Motor neuron (in vitro differentiated cells): ENCODE results near the gene SCOC. TPM values are rescaled to one million over a fixed set of nuclear protein-coding genes. Genes with fewer than 3 reads are reported as not detected.

Experiments
- ATAC-seq, 8 experiments: fragments of 200-7000 bp; cut with Tn5 transposase; replicated peaks in 6 of 8; 2 replicates each; pipeline ENCODE4 v1.8.0; 2021; ENCODE audit warnings: mild to moderate bottlenecking in 8 of 8, moderate library complexity in 8 of 8
- H3K27ac ChIP-seq, 2 donors: fragments of 250-450 bp; sonication (Bioruptor Pico); 2 replicates each; pipeline ENCODE4 v1.9.0; 2021; ENCODE audit warnings: antibody characterized with exemption in 2 of 2, mild to moderate bottlenecking in 2 of 2, moderate library complexity in 1 of 2
- H3K4me1 ChIP-seq, 2 donors: fragments of 250-450 bp; sonication (Bioruptor Pico); replicated peaks in 1 of 2; 2 replicates each; pipeline ENCODE4 v1.6.1; 2021; ENCODE audit warnings: antibody characterized with exemption in 2 of 2, mild to moderate bottlenecking in 2 of 2, moderate library complexity in 1 of 2
- H3K4me3 ChIP-seq, 5 donors: fragments of 250-450 bp; sonication (Bioruptor Pico); 2 replicates each; pipeline ENCODE4 v1.9.0; 2021; ENCODE audit warnings: antibody characterized with exemption in 5 of 5, mild to moderate bottlenecking in 5 of 5, moderate library complexity in 4 of 5
- WGBS, 10 experiments: fragments of 450-650 bp; shearing (Covaris generic); methylation state at CpG; one replicate each; pipeline ENCODE4 v1.0.0; 2022; 5-methylcytosine and 5-hydroxymethylcytosine counted together
- in situ Hi-C, 9 experiments: fragments of 400-800 bp; cut with MboI; loops; one replicate each; pipeline ENCODE4 v1.15.0; 2021; ENCODE audit warnings: low sequenced_read_pairs in 9 of 9, low pct_unique_long_range_greater_than_20kb in 2 of 9; ENCODE audit not compliant: unreplicated experiment in 9 of 9
- total RNA-seq, 8 experiments: library from RNA; unstranded; fragments of 300-600 nt; gene quantifications; 2 replicates each; pipeline versions ENCODE4 v1.2.3 to v1.2.4, GENCODE V29; 2022

The SCOC gene
- total RNA-seq, 8 experiments from 2014 or later = 43.0 to 147 (median 84.3) TPM

- in situ Hi-C loops = no loop called here
- no peak for ATAC-seq
- Histone ChIP-seq H3K4me3 (no peak overlapping the region), H3K27ac (no peak overlapping the region), H3K4me1 (peaks cover 7 to 9% of the 10 kb centered on the region in 2 donors)
- 80 to 100% (median 99%) methylated on average over 1 to 8 of the region's 9 CpGs for WGBS, 10 experiments
Measured at GRCh38 chr4:140346136-140346535, 27.3 kb upstream of the SCOC start.

GRCh38 chr4:140349816-140350215 lies 23.6 kb upstream of the SCOC start:
- 20 to 83% (median 71%) methylated on average over 1 to 2 of the region's 2 CpGs; no CpG with 5 or more reads in 5 of the 10 experiments for WGBS, 10 experiments
- peaks cover 24% of the 10 kb centered on the region in 2 donors for H3K4me1 ChIP-seq
- ATAC-seq = no peak
- in situ Hi-C loops = loop anchor here in 4 of 9 experiments (25.0 kb wide), 3 partner anchors 262 to 787 kb away; partner anchors contain the start of gene RNF150 (in 1 of the 4)
- H3K27ac ChIP-seq = no peak overlapping the region
- no peak overlapping the region for H3K4me3 ChIP-seq

DNA sequence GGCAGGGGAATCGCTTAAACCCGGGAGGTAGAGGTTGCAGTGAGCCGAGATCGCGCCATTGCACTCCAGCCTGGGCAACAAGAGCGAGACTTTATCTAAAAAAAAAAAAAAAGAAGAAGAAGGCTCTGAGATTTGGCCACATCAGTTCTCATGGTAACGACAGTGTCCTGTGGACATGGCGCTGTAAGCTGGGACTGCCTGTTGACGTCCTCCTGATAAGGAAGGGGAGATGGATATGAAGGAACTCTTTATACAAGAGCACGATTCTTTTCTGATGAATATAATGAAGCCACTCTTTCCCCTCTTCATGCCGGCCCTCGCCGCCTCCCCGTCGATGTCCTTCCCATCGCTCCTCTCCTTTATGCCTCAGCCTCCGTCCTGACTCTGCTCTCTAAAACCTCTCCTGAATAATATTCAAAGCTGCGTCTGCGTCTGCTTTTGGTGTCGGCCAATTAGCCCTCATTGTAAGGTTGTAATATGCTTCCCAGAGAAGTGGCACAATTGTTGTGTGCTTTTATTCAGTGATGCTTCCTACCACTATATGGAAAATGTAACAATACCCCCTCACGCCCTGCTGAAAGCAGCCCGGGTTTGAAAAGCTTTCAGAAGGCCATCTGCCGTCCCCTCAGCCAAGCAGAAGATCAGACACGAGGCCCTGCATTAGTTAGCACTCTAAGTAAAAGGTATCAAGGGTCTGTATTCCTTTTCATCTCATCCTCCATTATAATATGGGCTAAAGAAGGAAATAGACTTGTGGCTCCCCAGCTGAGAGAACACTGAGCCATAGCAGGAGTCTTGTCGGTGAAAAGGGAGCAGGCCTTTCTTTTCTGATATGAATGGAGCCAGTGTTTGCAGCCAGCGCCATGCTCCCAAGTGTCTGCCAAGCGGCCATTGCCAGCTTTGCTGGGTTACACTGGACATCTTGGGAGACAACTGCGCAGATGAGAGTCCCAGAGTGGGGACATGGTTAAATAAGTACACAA lies 22.1 kb upstream of the SCOC start:
- WGBS, 10 experiments = 18 to 85% (median 63%) methylated on average over 3 to 21 of the region's 28 CpGs
- no peak overlapping the region for H3K4me3 ChIP-seq
- in situ Hi-C loops = loop anchor here in 4 of 9 experiments (25.0 kb wide), 3 partner anchors 261 to 786 kb away; partner anchors contain the start of gene RNF150 (in 1 of the 4)
- peaks cover 24% of the 10 kb centered on the region in 2 donors for H3K4me1 ChIP-seq
- H3K27ac ChIP-seq = peak overlapping the region; percentile 35 to 54
- peak in 5 of 8 experiments; percentile 54 to 85 (median 80) for ATAC-seq

- in situ Hi-C loops = loop anchor here in 4 of 9 experiments (25.0 kb wide), 3 partner anchors 259 to 784 kb away; partner anchors contain the start of gene RNF150 (in 1 of the 4)
- peaks cover 24% of the 10 kb centered on the region in 2 donors for H3K4me1 ChIP-seq
- WGBS, 10 experiments = 20 to 76% (median 54%) methylated on average over 1 to 6 of the region's 6 CpGs
- no peak overlapping the region for H3K4me3 ChIP-seq
- H3K27ac ChIP-seq = no peak overlapping the region
- peak in 5 of 8 experiments; percentile 21 to 55 (median 36) for ATAC-seq
Measured at GRCh38 chr4:140353786-140354185, 19.7 kb upstream of the SCOC start.

DNA sequence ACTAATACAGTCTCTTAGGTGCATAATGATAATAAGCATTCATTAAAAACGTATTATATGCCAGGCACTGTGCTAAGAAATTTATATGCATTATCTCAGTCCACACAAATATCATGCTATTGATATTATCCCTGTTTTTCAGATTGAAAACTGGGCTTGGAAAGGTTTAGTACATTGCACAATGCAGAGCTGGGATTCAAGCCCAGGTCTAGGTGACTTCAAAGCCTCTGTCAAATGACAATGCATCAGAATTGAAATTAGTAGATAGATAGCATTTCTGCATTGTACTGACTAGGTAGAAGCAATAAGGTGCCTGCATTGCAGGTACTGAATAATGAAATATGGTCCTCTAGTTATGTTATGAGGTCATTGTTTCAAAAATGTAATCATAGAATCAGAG lies 18.2 kb upstream of the SCOC start:
- Histone ChIP-seq H3K4me1 (peaks cover 20 to 22% of the 10 kb centered on the region in 2 donors), H3K27ac (no peak overlapping the region), H3K4me3 (no peak overlapping the region)
- 0 to 100% (median 25%) methylated on average over 1 of the region's 1 CpG; no CpG with 5 or more reads in 5 of the 10 experiments for WGBS, 10 experiments
- in situ Hi-C loops = loop anchor here in 4 of 9 experiments (25.0 kb wide), 3 partner anchors 257 to 782 kb away; partner anchors contain the start of gene RNF150 (in 1 of the 4)
- ATAC-seq = no peak

GRCh38 chr4:140357868-140358267 lies 15.6 kb upstream of the SCOC start:
- H3K4me1 ChIP-seq = peaks cover 7% of the 10 kb centered on the region in 2 donors
- no peak overlapping the region for H3K27ac ChIP-seq
- 0 to 100% (median 77%) methylated on average over 1 to 3 of the region's 3 CpGs; no CpG with 5 or more reads in 2 of the 10 experiments for WGBS, 10 experiments
- ATAC-seq = no peak
- in situ Hi-C loops = loop anchor here in 4 of 9 experiments (25.0 kb wide), 3 partner anchors 254 to 779 kb away; partner anchors contain the start of gene RNF150 (in 1 of the 4)
- H3K4me3 ChIP-seq = no peak overlapping the region

- WGBS, 10 experiments = 0% methylated on average over 1 of the region's 1 CpG; no CpG with 5 or more reads in 3 of the 10 experiments
- ATAC-seq = no peak
- in situ Hi-C loops = loop anchor here in 4 of 9 experiments (25.0 kb wide), 3 partner anchors 254 to 779 kb away; partner anchors contain the start of gene RNF150 (in 1 of the 4)
- no peak overlapping the region for H3K4me3 ChIP-seq
- H3K4me1 ChIP-seq = peaks cover 7% of the 10 kb centered on the region in 2 donors
- H3K27ac ChIP-seq = no peak overlapping the region
Measured at GRCh38 chr4:140358281-140358680, 15.2 kb upstream of the SCOC start.

DNA sequence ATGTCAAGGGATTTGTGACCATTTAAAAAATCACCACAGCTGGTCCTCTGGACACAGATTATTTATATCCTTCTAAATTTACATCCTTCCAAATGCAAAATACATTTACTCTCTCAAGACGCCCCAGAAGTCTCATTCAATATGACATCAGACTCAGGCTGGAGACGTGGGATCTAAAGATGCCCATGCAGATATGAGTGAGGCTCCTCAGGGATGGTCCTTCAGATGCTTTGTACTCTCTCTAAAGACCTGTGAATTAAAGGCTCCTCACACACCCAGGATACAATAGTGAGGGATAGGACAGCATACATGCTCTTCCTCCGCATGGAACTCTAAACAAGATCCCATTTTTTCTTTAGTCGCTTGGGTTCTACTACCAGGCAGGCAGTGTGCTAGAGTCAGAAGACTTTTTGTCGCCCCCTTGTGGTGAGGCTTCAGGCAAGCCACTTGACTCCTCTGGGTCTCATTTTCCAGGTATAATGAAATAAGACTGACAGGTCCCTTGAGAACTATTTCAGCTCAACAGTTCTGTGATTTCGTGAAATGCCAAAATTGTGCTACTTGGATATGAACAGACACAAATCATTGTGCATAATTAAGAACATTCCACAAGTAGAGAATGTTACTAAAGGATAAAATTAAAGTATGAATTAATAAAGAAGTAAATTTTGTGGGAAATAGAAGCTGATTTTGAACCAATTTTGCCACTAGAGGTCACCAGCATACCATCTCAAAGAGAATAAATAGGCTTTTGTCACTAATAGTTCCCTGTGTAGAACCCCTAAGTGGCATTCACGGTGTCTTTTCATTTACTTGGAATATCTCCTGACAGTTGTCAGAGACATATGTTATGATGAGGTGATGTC lies 13.7 kb upstream of the SCOC start:
- peak; percentile 83 to 98 (median 88) for ATAC-seq
- in situ Hi-C loops = loop anchor here in 4 of 9 experiments (25.0 kb wide), 3 partner anchors 253 to 778 kb away; partner anchors contain the start of gene RNF150 (in 1 of the 4)
- Histone ChIP-seq H3K4me1 (no peaks in the 10 kb centered on the region), H3K27ac (no peak overlapping the region), H3K4me3 (no peak overlapping the region)
- 0 to 85% (median 39%) methylated on average over 1 to 6 of the region's 7 CpGs for WGBS, 10 experiments

DNA sequence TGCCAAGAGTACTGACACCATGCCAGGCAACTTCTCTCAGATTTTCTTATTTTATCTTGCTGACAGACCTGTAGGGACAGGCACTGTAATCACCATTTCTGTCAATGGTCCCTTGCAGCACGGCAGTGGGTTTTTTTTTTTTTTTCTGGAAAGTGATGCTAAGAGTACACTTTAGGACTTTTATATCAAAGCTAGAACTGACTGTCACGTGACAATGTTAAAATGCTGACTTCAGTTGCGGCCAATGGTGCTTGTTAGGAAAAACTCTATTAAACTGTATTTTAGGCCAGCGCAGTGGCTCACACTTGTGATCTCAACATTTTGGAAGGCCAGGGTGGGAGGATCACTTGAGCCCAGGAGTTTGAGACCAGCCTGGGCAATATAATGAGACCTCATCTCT lies 12.3 kb upstream of the SCOC start:
- Histone ChIP-seq H3K4me1 (no peaks in the 10 kb centered on the region), H3K4me3 (no peak overlapping the region), H3K27ac (no peak overlapping the region)
- in situ Hi-C loops = loop anchor here in 4 of 9 experiments (25.0 kb wide), 3 partner anchors 251 to 776 kb away; partner anchors contain the start of gene RNF150 (in 1 of the 4)
- ATAC-seq = no peak
- WGBS, 10 experiments = 67 to 100% (median 92%) methylated on average over 2 to 4 of the region's 4 CpGs; no CpG with 5 or more reads in 1 of the 10 experiments

GRCh38 chr4:140363051-140363450 lies 10.4 kb upstream of the SCOC start:
- in situ Hi-C loops = loop anchor here in 4 of 9 experiments (25.0 kb wide), 3 partner anchors 249 to 774 kb away; partner anchors contain the start of gene RNF150 (in 1 of the 4)
- peak in 1 of 8 experiments; percentile 11 for ATAC-seq

DNA sequence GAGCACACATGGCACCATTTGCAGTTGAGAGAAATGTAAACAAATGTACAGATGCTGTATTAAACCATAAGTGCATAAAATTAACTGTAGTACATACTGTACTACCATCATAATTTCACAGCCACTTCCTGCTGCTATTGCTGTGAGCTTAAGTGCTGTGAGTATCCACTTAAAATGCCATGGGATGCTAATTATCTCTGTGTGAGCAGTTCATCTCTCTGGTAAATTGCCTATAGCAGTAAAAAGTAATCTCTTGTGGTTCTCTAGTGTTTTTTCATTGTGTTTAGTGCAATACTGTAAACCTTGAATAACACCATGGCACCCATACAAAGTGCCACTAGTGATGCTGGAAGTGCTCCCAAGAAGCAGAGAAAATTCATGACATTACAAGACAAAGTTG lies 9.9 kb upstream of the SCOC start:
- Histone ChIP-seq H3K4me1 (no peaks in the 10 kb centered on the region), H3K4me3 (no peak overlapping the region), H3K27ac (no peak overlapping the region)
- in situ Hi-C loops = loop anchor here in 4 of 9 experiments (25.0 kb wide), 3 partner anchors 249 to 774 kb away; partner anchors contain the start of gene RNF150 (in 1 of the 4)
- ATAC-seq = peak in 1 of 8 experiments; percentile 88

More at GRCh38 chr4:140363051-140363450, 10.4 kb upstream of the SCOC start:
- WGBS, 10 experiments = 67 to 100% (median 93%) methylated on average over 1 to 3 of the region's 3 CpGs; no CpG with 5 or more reads in 3 of the 10 experiments
- no peak overlapping the region for H3K27ac ChIP-seq
- H3K4me1 ChIP-seq = no peaks in the 10 kb centered on the region
- H3K4me3 ChIP-seq = no peak overlapping the region

- H3K27ac ChIP-seq = no peak overlapping the region
- 0 to 100% (median 38%) methylated on average over 1 to 2 of the region's 2 CpGs; no CpG with 5 or more reads in 2 of the 10 experiments for WGBS, 10 experiments
- ATAC-seq = no peak
- H3K4me3 ChIP-seq = no peak overlapping the region
- no peaks in the 10 kb centered on the region for H3K4me1 ChIP-seq
- in situ Hi-C loops = loop anchor here in 4 of 9 experiments (25.0 kb wide), 3 partner anchors 245 to 770 kb away; partner anchors contain the start of gene RNF150 (in 1 of the 4)
Measured at GRCh38 chr4:140367738-140368137, 5.7 kb upstream of the SCOC start.
